ENCODE results near the gene ZSCAN22.

ZSCAN22 gene

GRCh38 chr19:58380037-58380661 is 53.4 kb downstream of the ZSCAN22 start:
- peak overlapping the region; percentile 68 for H3K4me3 ChIP-seq (ENCODE audit: severe bottlenecking)
- DNase-seq (ENCODE audit: low spot score) (no peak), ATAC-seq (ENCODE audit: low read depth) (no peak; the same call in 2 of the 3 replicates)
- no peak for TF ChIP-seq CTCF (IDR thresholded peaks at IDR 0.05; ENCODE audit: poor library complexity, severe bottlenecking)
- no peaks in the 10 kb centered on the region for H3K27me3 ChIP-seq (ENCODE audit: insufficient read depth, poor library complexity, severe bottlenecking)
- H3K36me3 ChIP-seq (ENCODE audit: low read depth), result no peaks in the 10 kb centered on the region
- no peaks in the 10 kb centered on the region for H3K4me1 ChIP-seq (ENCODE audit: insufficient read depth, poor library complexity, severe bottlenecking)
- H3K27ac ChIP-seq (ENCODE audit: poor library complexity, severe bottlenecking), result peak overlapping the region; percentile 42
- no peaks in the 10 kb centered on the region for H3K9me3 ChIP-seq (ENCODE audit: severe bottlenecking)

GRCh38 chr19:58380662-58381459 is 54.1 kb downstream of the ZSCAN22 start, which contains the start of gene ZNF837:
Gene ZNF837 (minus strand): TSS chr19:58381030. CDS start chr19:58369332, 11,698 bp downstream.
- Histone ChIP-seq H3K27me3 (ENCODE audit: insufficient read depth, poor library complexity, severe bottlenecking) (no peaks in the 10 kb centered on the region), H3K36me3 (ENCODE audit: low read depth) (no peaks in the 10 kb centered on the region), H3K9me3 (ENCODE audit: severe bottlenecking) (no peaks in the 10 kb centered on the region), H3K27ac (ENCODE audit: poor library complexity, severe bottlenecking) (peak within 1 kb of the TSS; percentile 42), H3K4me1 (ENCODE audit: insufficient read depth, poor library complexity, severe bottlenecking) (no peaks in the 10 kb centered on the region), H3K4me3 (ENCODE audit: severe bottlenecking) (peak within 1 kb of the TSS; percentile 68)
- TF ChIP-seq CTCF (IDR thresholded peaks at IDR 0.05; ENCODE audit: poor library complexity, severe bottlenecking), result no peak
- ATAC-seq (ENCODE audit: low read depth) (peak; percentile 86), DNase-seq (ENCODE audit: low spot score) (peak; percentile 100)

GRCh38 chr19:58381460-58382212 is 54.8 kb downstream of the ZSCAN22 start:
- Histone ChIP-seq H3K4me3 (ENCODE audit: severe bottlenecking) (peak overlapping the region; percentile 68), H3K27me3 (ENCODE audit: insufficient read depth, poor library complexity, severe bottlenecking) (no peaks in the 10 kb centered on the region), H3K4me1 (ENCODE audit: insufficient read depth, poor library complexity, severe bottlenecking) (no peaks in the 10 kb centered on the region), H3K27ac (ENCODE audit: poor library complexity, severe bottlenecking) (peak overlapping the region; percentile 42), H3K9me3 (ENCODE audit: severe bottlenecking) (no peaks in the 10 kb centered on the region), H3K36me3 (ENCODE audit: low read depth) (no peaks in the 10 kb centered on the region)
- no peak for TF ChIP-seq CTCF (IDR thresholded peaks at IDR 0.05; ENCODE audit: poor library complexity, severe bottlenecking)
- peak; percentile 52 for DNase-seq (ENCODE audit: low spot score)
- ATAC-seq (ENCODE audit: low read depth), result no peak

GRCh38 chr19:58382997-58383603 is 56.3 kb downstream of the ZSCAN22 start:
- no peak overlapping the region for H3K4me3 ChIP-seq (ENCODE audit: severe bottlenecking)
- H3K36me3 ChIP-seq (ENCODE audit: low read depth), result peaks cover 9% of the 10 kb centered on the region
- H3K4me1 ChIP-seq (ENCODE audit: insufficient read depth, poor library complexity, severe bottlenecking), result no peaks in the 10 kb centered on the region
- no peak for DNase-seq (ENCODE audit: low spot score)
- H3K27me3 ChIP-seq (ENCODE audit: insufficient read depth, poor library complexity, severe bottlenecking), result no peaks in the 10 kb centered on the region
- H3K27ac ChIP-seq (ENCODE audit: poor library complexity, severe bottlenecking), result no peak overlapping the region
- no peak for TF ChIP-seq CTCF (IDR thresholded peaks at IDR 0.05; ENCODE audit: poor library complexity, severe bottlenecking)
- H3K9me3 ChIP-seq (ENCODE audit: severe bottlenecking), result no peaks in the 10 kb centered on the region
- no peak for ATAC-seq (ENCODE audit: low read depth)
